ENCODE measurements around the gene GRID1.

DNA sequence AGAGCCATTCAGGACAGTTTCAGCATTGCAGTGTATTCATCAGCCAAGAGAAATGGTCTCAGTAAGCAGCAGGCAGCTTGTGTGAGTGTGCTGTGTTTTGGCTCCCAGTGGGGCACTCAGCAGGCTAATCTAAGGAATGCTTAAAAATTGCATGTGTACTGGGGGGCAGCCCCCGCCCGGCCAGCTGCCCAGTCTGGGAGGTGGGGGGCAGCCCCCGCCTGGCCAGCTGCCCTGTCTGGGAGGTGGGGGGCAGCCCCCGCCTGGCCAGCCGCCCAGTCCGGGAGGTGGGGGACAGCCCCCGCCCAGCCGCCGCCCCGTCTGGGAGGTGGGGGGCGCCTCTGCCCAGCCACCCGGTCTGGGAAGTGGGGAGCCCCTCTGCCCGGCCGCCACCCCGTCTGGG, 116.2 kb downstream of the GRID1 start:
- TF ChIP-seq ZNF24 (IDR thresholded peaks at IDR 0.05): no peak
- TF ChIP-seq, protein P1, sequence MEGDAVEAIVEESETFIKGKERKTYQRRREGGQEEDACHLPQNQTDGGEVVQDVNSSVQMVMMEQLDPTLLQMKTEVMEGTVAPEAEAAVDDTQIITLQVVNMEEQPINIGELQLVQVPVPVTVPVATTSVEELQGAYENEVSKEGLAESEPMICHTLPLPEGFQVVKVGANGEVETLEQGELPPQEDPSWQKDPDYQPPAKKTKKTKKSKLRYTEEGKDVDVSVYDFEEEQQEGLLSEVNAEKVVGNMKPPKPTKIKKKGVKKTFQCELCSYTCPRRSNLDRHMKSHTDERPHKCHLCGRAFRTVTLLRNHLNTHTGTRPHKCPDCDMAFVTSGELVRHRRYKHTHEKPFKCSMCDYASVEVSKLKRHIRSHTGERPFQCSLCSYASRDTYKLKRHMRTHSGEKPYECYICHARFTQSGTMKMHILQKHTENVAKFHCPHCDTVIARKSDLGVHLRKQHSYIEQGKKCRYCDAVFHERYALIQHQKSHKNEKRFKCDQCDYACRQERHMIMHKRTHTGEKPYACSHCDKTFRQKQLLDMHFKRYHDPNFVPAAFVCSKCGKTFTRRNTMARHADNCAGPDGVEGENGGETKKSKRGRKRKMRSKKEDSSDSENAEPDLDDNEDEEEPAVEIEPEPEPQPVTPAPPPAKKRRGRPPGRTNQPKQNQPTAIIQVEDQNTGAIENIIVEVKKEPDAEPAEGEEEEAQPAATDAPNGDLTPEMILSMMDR (IDR thresholded peaks at IDR 0.05 in 2 of 3, conservative IDR thresholded peaks at IDR 0.05 in 1 of 3; ENCODE audit: control insufficient read depth in 2 of 3, extremely low read depth in 1 of 3, insufficient read depth in 1 of 3, low read depth in 3 of 3, low read length in 3 of 3): no peak
